K562 (cell line): ENCODE measurements around the gene EIF4E3.

Source experiments
- MXD1 ChIP-seq: fragments of 250-450 bp; sonication (Bioruptor Pico); IDR thresholded peaks from 2 replicates; pipeline ENCODE4 v1.8.0; 2021; ENCODE audit warnings: borderline replicate concordance, mild to moderate bottlenecking, moderate library complexity; ENCODE audit not compliant: poor library complexity, severe bottlenecking
- NR1H2 ChIP-seq: sonication (generic); formaldehyde crosslinking; IDR thresholded peaks from 2 replicates; pipeline ENCODE4 v1.4.0; 2020; ENCODE audit warnings: mild to moderate bottlenecking, missing genetic modification reagents
- POLR2AphosphoS5 ChIP-seq: IDR thresholded peaks from 2 replicates; pipeline ENCODE4 v1.6.1; 2011; ENCODE audit warnings: mild to moderate bottlenecking, low read depth, low read length, moderate library complexity; ENCODE audit not compliant: control insufficient read depth, insufficient read depth
- RAD21 ChIP-seq, 2 experiments: fragments of 250-450 bp in 1 of 2; fragments of 450-650 bp in 1 of 2; sonication (Bioruptor Pico) in 1 of 2; formaldehyde crosslinking in 1 of 2; IDR thresholded peaks in 1 of 2; conservative IDR thresholded peaks in 1 of 2; 2 replicates each; pipeline versions ENCODE4 v1.4.0 to v1.8.0; 2020 to 2022; ENCODE audit warnings: mild to moderate bottlenecking in 2 of 2, moderate library complexity in 1 of 2
- RNF219 ChIP-seq: fragments of 250-450 bp; sonication (Bioruptor Pico); IDR thresholded peaks from 2 replicates; pipeline ENCODE4 v1.5.0; 2022; ENCODE audit warnings: mild to moderate bottlenecking
- ZBTB33 ChIP-seq: sonication (generic); formaldehyde crosslinking; IDR thresholded peaks from 2 replicates; pipeline ENCODE4 v1.8.1; 2023; ENCODE audit warnings: mild to moderate bottlenecking, missing genetic modification reagents
- ZNF395 ChIP-seq: fragments of 200-800 bp; sonication (Bioruptor generic); IDR thresholded peaks from 2 replicates; pipeline ENCODE4 v1.6.1; 2017; ENCODE audit warnings: missing genetic modification characterization, missing compliant biosample characterization

- TF ChIP-seq MXD1 (CRISPR knock-in tag) (no peak), ZBTB33 (CRISPR knock-in tag) (no peak), ZNF395 (CRISPR knock-in tag) (no peak), RAD21 (CRISPR knock-in tag; conservative IDR thresholded peaks at IDR 0.05 in 1 of 2, IDR thresholded peaks at IDR 0.05 in 1 of 2) (no peak), POLR2AphosphoS5 (no peak), RNF219 (CRISPR knock-in tag) (no peak), NR1H2 (no peak)
Measured at GRCh38 chr3:71752831-71753700, 27.9 kb upstream of the EIF4E3 start.
